Vagina (tissue), 2 donors: ENCODE data around the gene IMMP2L.

Source experiments
- CTCF ChIP-seq, 3 experiments: fragments of 450-650 bp in 2 of 3; fragments of 200-600 bp in 1 of 3; sonication (generic) in 1 of 3; IDR thresholded peaks; one replicate each; pipeline ENCODE4 v1.5.1; 2017 to 2019; ENCODE audit warnings: antibody characterized with exemption in 3 of 3, mild to moderate bottlenecking in 2 of 3, moderate library complexity in 2 of 3
- POLR2A ChIP-seq, 2 donors: fragments of 450-650 bp; IDR thresholded peaks; one replicate each; pipeline ENCODE4 v1.6.1; 2017; ENCODE audit warnings: antibody characterized with exemption in 2 of 2, mild to moderate bottlenecking in 2 of 2, moderate library complexity in 2 of 2
- POLR2AphosphoS5 ChIP-seq, 2 donors: sonication (generic); formaldehyde crosslinking; IDR thresholded peaks; one replicate each; pipeline ENCODE4 v1.9.0; 2017; ENCODE audit warnings: antibody characterized with exemption in 2 of 2, mild to moderate bottlenecking in 2 of 2, low read depth in 1 of 2; ENCODE audit not compliant: insufficient read depth in 1 of 2

- TF ChIP-seq POLR2AphosphoS5 (IDR thresholded peaks at IDR 0.05; ENCODE audit: insufficient read depth in 1 of 2, low read depth in 1 of 2) (no peak), POLR2A (IDR thresholded peaks at IDR 0.05) (no peak), CTCF (IDR thresholded peaks at IDR 0.05) (no peak)
These were observed 190.9 kb downstream of the IMMP2L start for GRCh38 chr7:111371437-111371836.
